Gastrocnemius medialis (tissue), 4 donors: ENCODE data around the gene GLT6D1. TPM values are rescaled to one million over a fixed set of nuclear protein-coding genes. Genes with fewer than 3 reads are reported as not detected.

ENCODE experiments used
- ATAC-seq, 2 donors: fragments of 150-250 bp; one replicate each; pipeline ENCODE4 v1.9.1; 2016
- DNase-seq, 2 donors: peaks; one replicate each; pipeline ENCODE4 v3.0.0-alpha.2; 2019
- H3K27ac ChIP-seq, 4 donors: fragments of 200-600 bp; sonication (generic); 1 replicate in 1 of 4; 2 replicates in 3 of 4; pipeline ENCODE4 v1.5.1; 2016 to 2018; ENCODE audit warnings: mild to moderate bottlenecking in 2 of 4, moderate library complexity in 1 of 4
- H3K27me3 ChIP-seq, 3 donors: fragments of 200-600 bp; sonication (generic) in 2 of 3; 1 replicate in 1 of 3; 2 replicates in 2 of 3; pipeline versions ENCODE4 v1.5.1 to v1.6.0; 2016 to 2019; ENCODE audit warnings: mild to moderate bottlenecking in 1 of 3, moderate library complexity in 1 of 3
- H3K36me3 ChIP-seq, 2 donors: fragments of 200-600 bp; sonication (generic) in 1 of 2; one replicate each; pipeline ENCODE4 v1.5.1; 2017 to 2018
- H3K4me1 ChIP-seq, 2 donors: fragments of 200-600 bp; sonication (generic) in 1 of 2; one replicate each; pipeline ENCODE4 v1.5.1; 2016 to 2017; ENCODE audit warnings: mild to moderate bottlenecking in 2 of 2
- H3K4me3 ChIP-seq, 4 donors: fragments of 200-600 bp; sonication (generic) in 3 of 4; 1 replicate in 1 of 4; 2 replicates in 3 of 4; pipeline ENCODE4 v1.5.1; 2016 to 2019; ENCODE audit warnings: mild to moderate bottlenecking in 2 of 4
- H3K9me3 ChIP-seq, 3 donors: fragments of 200-600 bp; sonication (generic) in 2 of 3; 1 replicate in 1 of 3; 2 replicates in 2 of 3; pipeline ENCODE4 v1.5.1; 2016 to 2019
- CTCF ChIP-seq, 5 experiments: fragments of 450-650 bp in 3 of 5; fragments of 200-600 bp in 2 of 5; sonication (generic) in 2 of 5; IDR thresholded peaks in 4 of 5; conservative IDR thresholded peaks in 1 of 5; 1 replicate in 4 of 5; 2 replicates in 1 of 5; pipeline ENCODE4 v1.5.1; 2016 to 2019; ENCODE audit warnings: antibody characterized with exemption in 5 of 5, mild to moderate bottlenecking in 3 of 5, moderate library complexity in 3 of 5
- POLR2A ChIP-seq, 2 donors: fragments of 450-650 bp; IDR thresholded peaks; one replicate each; pipeline ENCODE4 v1.6.1; 2017; ENCODE audit warnings: antibody characterized with exemption in 2 of 2, mild to moderate bottlenecking in 2 of 2, moderate library complexity in 2 of 2
- in situ Hi-C, 4 donors: fragments of 200-750 bp; cut with MboI; loops; one replicate each; pipeline versions ENCODE4 v1.15.0 to v1.8.0; 2017; ENCODE audit warnings: low sequenced_read_pairs in 4 of 4
- intact Hi-C: fragments of 100-400 bp; cut with DNase I; formaldehyde crosslinking; loops from one replicate; pipeline ENCODE4 v1.15.1; 2023; ENCODE audit warnings: low total_unique reads
- total RNA-seq, 4 donors: library from RNA; depleted of rRNA; stranded (reverse); fragments of >200 nt; gene quantifications; one replicate each; pipeline versions ENCODE4 v1.1.0 to v1.2.3, GENCODE V29; 2016

GLT6D1 gene
- total RNA-seq, 4 donors from 2014 or later = not detected

GRCh38 chr9:135681161-135681560, 41.8 kb upstream of the GLT6D1 start:
- H3K9me3 ChIP-seq = no peaks in the 10 kb centered on the region
- no peaks in the 10 kb centered on the region for H3K36me3 ChIP-seq
- no peak overlapping the region for H3K27ac ChIP-seq
- in situ Hi-C loops (no loop called here), intact Hi-C loops (no loop called here)
- ATAC-seq (no peak), DNase-seq (no peak)
- no peak overlapping the region for H3K4me3 ChIP-seq
- H3K4me1 ChIP-seq = no peaks in the 10 kb centered on the region
- TF ChIP-seq POLR2A (IDR thresholded peaks at IDR 0.05) (no peak), CTCF (IDR thresholded peaks at IDR 0.05 in 4 of 5, conservative IDR thresholded peaks at IDR 0.05 in 1 of 5) (no peak)
- H3K27me3 ChIP-seq = peaks cover 11 to 19% (median 14%) of the 10 kb centered on the region in 3 donors

GRCh38 chr9:135680056-135680455, 40.7 kb upstream of the GLT6D1 start:
- no peak overlapping the region for H3K4me3 ChIP-seq
- no peak overlapping the region for H3K27ac ChIP-seq
- no peaks in the 10 kb centered on the region for H3K36me3 ChIP-seq
- in situ Hi-C loops (no loop called here), intact Hi-C loops (no loop called here)
- no peaks in the 10 kb centered on the region for H3K9me3 ChIP-seq
- ATAC-seq (no peak), DNase-seq (no peak)
- no peaks in the 10 kb centered on the region for H3K4me1 ChIP-seq
- no peak for TF ChIP-seq CTCF (IDR thresholded peaks at IDR 0.05 in 4 of 5, conservative IDR thresholded peaks at IDR 0.05 in 1 of 5)
- TF ChIP-seq POLR2A (IDR thresholded peaks at IDR 0.05) = no peak
- peaks cover 9 to 19% (median 14%) of the 10 kb centered on the region in 3 donors for H3K27me3 ChIP-seq

- intact Hi-C loops = no loop called here
Observed at GRCh38 chr9:135678236-135679017, 39.1 kb upstream of the GLT6D1 start.

GRCh38 chr9:135677641-135678168, 38.4 kb upstream of the GLT6D1 start:
- H3K27me3 ChIP-seq = peaks cover 0 to 12% (median 8%) of the 10 kb centered on the region in 3 donors
- in situ Hi-C loops = no loop called here
- TF ChIP-seq POLR2A (IDR thresholded peaks at IDR 0.05) (no peak), CTCF (IDR thresholded peaks at IDR 0.05 in 4 of 5, conservative IDR thresholded peaks at IDR 0.05 in 1 of 5) (no peak)

More at GRCh38 chr9:135678236-135679017, 39.1 kb upstream of the GLT6D1 start:
- Histone ChIP-seq H3K36me3 (no peaks in the 10 kb centered on the region), H3K4me3 (no peak overlapping the region), H3K9me3 (no peaks in the 10 kb centered on the region), H3K27me3 (peaks cover 0 to 16% (median 11%) of the 10 kb centered on the region in 3 donors), H3K4me1 (no peaks in the 10 kb centered on the region), H3K27ac (no peak overlapping the region)
- in situ Hi-C loops = no loop called here
- ATAC-seq (no peak), DNase-seq (no peak)
- TF ChIP-seq CTCF (IDR thresholded peaks at IDR 0.05 in 4 of 5, conservative IDR thresholded peaks at IDR 0.05 in 1 of 5) (no peak), POLR2A (IDR thresholded peaks at IDR 0.05) (no peak)

More at GRCh38 chr9:135677641-135678168, 38.4 kb upstream of the GLT6D1 start:
- Histone ChIP-seq H3K27ac (no peak overlapping the region), H3K4me3 (no peak overlapping the region), H3K36me3 (no peaks in the 10 kb centered on the region), H3K4me1 (no peaks in the 10 kb centered on the region), H3K9me3 (no peaks in the 10 kb centered on the region)
- intact Hi-C loops = no loop called here
- ATAC-seq = no peak
- no peak for DNase-seq
